Measurements from ENCODE around the gene KRT15.
"Not testable (repeated sequence)": the region's sequence is repeated elsewhere in the genome, so short reads cannot be mapped to it uniquely, and the experiment has no call there.

KRT15 gene

DNA sequence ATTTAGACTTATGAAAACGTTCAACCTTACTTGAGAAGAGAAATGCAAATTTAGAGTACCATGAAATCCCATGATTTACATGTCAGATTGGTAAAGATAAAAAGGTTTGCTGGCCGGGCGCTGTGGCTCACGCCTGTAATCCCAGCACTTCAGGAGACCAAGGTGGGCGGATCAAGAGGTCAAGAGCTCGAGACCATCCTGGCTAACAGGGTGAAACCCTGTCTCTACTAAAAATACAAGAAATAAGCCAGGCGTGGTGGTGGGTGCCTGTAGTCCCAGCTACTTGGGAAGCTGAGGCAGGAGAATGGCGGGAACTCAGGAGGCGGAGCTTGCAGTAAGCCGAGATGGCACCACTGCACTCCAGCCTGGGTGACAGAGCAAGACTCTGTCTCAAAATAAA, 24.1 kb upstream of the KRT15 start:
- DNase-seq: not testable (repeated sequence)

DNA sequence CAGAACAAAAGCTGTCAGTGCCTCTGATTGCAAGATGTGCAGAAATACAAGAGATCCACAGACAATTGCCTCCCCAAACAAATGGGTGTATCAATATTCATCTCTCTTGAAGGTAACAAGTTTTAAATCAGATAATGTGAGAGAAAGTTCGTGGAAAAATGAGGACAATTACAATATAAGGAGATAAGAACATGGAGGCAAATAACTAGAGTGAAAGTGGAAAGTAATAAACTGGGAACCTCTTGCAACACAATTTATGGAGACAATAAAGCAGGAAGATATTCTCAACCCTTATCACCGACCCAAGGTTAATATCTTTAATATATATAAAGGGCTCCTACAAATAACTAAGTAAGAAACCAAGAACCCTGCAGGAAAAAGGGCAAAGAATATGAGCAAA, 23.7 kb upstream of the KRT15 start:
- no peak for DNase-seq

GRCh38 chr17:41540921-41541625, 22.4 kb upstream of the KRT15 start:
- no peak for DNase-seq

GRCh38 chr17:41539979-41540701, 21.4 kb upstream of the KRT15 start:
- peak; percentile 29 for DNase-seq

GRCh38 chr17:41539071-41539492, 20.4 kb upstream of the KRT15 start:
- no peak for DNase-seq

DNA sequence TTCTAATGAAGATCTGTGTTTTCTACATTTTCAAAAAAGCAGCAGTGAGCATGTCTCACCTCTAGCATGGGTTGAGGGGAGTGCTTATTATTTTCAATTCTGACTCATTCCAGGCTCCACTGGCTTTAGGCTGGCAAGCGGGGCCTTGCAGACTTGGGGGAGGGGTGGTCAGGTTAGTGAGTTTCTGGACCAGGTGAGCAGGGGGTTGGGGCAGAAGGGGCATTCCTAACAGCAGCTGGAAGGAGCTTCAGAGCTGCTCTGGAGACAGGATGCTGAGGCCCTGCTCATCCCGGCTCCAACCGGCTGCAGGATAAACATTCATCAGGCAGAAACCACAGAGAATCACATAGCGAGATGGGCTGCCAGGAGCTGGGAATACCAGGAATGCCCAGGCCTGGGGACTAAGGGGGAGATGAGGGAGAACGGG, 19.9 kb upstream of the KRT15 start:
- peak; percentile 58 for DNase-seq

DNA sequence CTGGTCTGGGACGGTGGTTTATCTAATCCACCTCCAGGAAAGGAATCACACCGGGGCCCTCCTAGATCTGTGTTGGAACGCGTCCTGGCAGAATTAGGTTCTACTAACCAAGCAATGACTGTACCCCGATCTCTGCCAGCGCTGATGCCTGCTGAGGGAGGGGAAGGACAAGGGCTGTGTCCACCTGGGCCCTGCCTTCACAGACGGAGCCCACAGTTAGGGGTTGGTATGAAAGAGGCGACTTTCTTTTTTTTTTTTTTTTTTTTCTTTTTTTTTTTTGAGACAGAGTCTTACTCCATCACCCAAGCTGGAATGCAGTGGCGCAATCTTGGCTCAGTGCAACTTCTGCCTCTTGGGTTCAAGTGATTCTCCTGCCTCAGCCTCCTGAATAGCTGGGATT, 19.3 kb upstream of the KRT15 start:
- DNase-seq: no peak

- no peak for DNase-seq
Measured at GRCh38 chr17:41537614-41537954, 18.9 kb upstream of the KRT15 start.

DNA sequence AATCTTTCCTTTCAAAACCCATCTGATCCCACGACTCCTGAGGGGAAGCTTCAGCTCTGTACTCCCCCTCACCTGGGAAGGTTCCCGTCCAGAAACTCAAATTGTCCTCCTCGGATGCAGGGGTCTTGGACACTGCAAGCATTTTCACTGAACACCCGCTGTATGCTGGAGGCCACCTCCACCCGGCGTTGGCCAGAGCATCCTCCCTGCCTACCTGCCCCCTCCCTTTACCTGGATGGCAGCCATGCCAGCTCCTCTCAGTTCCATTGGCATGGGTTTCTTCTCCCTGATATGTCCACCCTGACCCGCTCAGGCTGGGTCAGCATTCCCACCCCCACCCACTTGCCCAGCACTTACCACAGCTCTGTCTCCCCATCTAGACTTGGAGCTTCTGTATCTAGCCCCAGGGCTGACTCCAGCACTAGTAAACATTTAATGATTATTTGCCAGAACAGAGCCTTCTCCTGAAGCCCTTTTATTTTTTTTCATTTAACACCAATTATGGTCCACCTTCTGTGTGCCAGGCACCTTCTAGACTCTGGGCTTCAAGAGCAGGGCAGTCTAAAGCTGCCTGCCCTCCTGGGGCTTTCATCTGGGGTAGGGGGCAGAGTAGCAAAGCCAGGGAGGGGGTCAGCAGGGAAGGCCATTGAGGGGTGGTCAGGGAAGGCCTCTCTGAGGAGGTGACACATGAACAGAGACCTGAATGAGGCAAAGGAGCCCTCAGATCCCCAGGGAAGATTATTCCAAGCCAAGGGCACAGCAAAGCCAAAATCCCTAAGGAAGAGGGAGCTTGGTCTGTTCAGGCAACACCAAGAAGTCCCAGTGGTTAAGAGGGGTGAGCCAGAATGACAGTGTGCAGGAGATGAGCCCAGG, 18.3 kb upstream of the KRT15 start:
- DNase-seq: no peak

DNA sequence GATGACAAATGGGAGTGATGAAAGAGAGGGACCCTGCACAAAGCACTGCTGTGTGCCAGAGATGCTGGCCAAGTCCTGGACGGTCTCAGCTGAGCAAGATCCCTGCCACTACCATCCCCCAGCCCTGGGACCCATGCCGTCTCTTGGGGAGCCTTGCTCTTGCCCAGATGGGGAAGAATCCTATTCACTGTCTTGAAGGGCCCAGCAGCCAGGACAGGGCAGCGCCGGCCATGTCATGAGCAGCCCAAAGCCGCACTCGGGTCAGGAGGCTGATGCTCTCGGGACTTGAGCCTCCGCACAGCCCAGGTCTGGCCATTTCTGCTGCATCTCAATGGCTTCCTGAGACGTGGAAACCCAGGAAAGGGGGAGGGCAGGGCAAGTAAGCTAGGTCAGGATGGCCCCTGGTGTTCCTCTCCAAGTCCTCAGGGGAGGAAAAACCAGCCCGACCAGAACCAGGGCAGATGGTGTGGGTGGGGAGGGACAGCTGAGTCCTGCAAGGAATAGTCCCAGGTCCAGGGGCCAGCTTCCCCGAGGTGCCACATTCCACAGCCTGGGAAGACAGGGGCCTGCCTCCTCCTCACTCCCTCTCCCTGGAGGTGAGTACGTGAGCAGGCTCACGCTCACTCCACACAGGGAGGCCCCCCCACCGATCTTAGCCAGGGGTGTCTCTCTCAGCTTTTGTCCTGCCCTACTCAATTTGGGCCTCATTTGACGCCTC, 17.2 kb upstream of the KRT15 start:
- no peak for DNase-seq

DNA sequence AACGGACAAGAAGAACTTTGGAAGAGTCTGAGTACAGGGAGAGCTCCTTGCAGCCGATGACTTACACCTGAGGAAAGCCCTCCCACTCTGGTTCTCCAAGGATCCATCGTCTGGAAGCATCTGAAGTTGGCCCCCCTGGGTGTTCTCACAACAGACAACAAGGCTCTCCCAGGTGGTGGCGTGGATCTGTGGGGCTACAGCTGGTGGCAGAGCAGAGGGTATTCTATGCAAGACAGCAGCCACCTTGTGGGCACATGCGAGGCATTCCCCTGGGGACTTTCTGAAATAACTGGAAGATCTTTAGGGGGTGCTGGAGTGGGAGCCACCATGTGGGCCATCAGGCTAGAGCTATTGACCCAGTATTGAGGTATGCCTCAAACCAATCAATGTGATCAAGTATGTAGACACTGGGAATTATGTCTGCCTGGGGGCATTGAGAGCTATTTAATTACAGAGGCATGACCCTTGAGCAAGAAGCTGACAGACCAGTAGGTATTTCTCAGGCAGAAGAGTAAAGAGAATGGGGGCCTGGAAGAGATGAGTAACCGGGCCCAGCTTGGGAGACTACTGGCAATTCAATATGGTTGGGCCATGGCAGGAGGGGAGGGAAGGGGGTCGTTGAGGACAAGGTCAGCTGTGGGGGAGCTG, 16.3 kb upstream of the KRT15 start:
- DNase-seq: no peak

DNA sequence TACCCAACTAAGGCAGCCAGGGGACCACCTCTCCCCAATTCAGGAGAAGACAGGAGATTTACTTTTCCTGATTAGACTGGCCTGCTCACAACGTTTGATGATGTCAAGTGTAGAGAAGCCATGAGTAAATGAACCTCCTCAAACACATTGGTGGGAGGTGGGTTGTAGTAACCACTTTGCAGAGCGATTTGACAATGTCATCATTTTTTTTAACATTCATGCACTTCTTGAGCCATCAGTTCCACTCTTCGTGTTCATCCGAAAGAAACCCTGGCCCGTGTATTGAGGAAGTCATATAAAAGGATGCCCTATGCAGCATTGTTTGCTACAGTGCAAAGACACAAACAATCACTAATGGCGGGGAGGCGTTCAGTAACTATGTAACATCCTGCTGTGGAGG, 14.9 kb upstream of the KRT15 start:
- DNase-seq: no peak

GRCh38 chr17:41532947-41533570, 14.4 kb upstream of the KRT15 start:
- DNase-seq: no peak

DNA sequence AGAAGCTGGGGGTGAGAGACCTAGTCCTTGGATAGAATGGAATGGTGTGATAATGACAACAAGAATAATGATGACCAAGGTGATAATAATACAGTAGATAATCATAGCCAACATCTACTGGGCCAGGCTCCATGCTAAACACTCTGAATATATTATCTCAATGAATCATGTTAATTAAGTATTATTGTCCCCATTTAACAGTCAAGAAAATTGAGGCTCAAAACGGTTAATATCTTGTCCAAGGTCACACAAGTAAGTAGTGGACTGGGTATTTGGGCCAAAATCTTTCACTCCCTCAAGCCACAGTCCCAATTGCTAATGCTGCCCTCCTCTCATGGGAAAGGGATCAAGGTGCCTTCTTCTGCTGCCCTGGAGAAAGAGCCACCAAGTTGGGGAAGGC, 13.3 kb upstream of the KRT15 start:
- DNase-seq: no peak

DNA sequence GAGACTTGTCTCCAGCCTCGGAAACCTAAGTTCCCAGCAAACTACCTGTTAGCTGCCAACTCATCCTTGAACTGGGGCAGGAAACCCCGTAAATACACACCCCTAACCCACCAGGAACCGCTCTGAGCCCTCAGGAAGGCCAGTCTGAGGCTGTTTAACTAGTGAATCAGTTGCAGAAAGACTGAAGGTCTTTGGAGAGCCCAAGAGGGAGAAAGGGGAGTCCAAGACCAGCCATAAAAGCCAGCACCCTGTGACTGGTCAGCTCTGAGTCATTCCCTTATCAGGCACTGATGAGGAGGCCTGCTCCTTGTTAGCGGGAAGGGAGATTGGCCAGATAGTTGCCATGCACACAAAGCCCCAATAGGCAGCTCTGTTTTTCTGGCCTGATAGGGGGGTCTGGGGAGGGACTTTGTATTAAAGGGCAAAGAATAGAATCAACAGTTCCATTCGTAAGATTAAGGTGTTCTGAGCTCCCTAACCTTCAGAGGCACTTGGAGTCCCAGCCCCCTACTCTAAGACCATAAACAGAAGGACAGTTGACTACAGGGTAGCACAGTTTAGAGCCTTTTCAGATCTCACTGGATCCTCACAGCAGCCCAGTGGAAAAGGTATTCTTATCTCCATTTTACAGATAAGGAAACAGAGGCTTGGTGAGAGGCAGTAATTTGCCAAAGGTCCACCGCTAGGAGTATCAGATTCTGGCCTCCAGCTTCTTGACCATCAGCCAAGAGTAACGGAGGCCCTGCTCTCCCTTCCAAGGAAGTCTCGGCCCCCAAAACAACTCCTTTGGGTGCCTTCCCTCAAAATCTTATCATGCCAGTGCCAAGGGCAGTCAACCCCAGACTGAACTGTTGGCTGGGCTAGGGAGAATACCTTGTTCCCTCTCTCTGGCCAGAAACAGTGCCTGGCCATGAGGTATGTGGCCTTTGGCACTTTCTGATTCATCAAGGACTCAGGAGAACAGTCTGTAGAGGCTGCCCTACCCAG, 11.7 kb upstream of the KRT15 start:
- no peak for DNase-seq

GRCh38 chr17:41529491-41529915, 10.8 kb upstream of the KRT15 start:
- DNase-seq: peak; percentile 45

DNA sequence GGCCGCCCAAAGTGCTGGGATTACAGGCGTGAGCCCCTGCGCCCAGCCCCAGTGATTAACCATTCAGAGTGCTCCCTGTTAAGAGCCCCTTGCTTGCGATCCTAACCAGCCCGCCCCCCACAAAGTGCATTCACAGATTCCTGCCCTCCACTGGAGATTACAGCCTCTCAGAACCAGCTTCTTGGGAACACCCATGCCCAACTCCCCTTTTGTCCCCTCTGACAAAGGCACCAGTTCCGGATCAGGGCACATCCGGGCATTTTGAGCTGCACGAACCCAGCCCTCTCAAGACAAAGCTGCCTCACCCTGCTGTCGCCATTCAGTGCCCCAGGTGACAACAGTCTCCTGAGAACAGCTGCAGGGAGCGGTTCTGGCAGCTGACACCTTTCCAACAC, 10.3 kb upstream of the KRT15 start:
- DNase-seq: peak; percentile 51

DNA sequence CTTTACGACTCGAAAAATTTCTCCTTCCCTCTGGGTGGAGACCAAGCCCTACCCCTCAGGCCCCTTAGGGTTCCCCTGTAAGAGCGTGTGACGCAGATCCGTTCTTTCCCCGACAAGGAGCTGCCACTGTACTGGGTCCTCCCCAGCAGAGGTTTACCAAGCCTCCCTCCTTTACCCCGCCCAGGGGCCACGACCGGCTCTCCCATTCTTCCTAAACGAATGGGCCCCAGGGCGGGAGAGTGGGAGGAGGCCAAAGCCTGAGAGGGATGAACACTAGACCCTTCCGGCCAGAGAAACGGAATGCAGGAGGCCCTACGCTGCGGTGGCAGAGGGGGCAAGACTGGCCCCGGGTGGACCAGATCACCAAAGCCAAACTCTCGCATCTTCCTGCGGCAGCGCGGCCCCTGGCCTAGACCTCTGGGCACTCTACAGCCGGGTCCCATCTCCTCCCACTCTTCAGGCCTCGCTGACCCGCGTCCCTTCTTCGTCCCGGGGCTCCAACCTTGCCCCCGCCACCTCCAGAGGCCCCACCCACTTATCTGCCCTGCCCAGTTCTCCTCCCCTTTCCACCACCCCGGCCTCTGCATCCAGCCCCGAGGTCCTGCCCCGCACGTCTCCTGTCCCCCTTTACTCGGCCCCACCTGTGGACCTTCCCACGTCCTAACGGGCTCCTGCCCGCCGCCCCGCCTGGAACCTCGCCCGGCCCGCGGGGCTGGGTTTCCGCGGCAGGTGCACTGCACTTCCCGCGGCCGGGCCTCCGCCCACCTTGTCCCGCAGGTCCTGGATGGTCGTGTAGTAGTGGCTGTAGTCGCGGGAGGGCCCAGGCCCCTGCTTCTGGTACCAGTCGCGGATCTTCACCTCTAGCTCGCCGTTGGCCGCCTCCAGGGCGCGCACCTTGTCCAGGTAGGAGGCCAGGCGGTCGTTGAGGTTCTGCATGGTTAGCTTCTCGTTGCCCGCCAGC, 8.7 kb upstream of the KRT15 start:
- no peak for DNase-seq

DNA sequence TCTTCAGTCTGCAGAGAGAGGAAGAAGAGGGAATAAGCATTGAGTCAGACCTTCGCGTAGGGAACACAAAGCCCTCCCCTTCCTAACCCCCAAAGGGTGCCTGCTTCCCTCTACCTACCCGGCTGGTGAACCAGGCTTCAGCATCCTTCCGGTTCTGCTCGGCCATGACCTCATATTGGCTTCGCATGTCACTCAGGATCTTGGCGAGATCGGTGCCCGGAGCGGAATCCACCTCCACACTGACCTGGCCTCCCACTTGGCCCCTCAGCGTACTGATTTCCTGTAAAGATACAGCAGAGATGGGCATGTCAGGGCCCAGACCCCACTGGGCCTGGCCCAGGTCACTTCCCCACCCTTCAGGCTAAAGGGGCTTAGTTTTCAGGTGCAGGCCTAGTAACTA, 5.6 kb upstream of the KRT15 start:
- no peak for DNase-seq

GRCh38 chr17:41523787-41524186, 5.1 kb upstream of the KRT15 start:
- DNase-seq: no peak
